Epithelial cell of proximal tubule (primary cell): Measurements from ENCODE around the gene PRR23E. TPM values are rescaled to one million over a fixed set of nuclear protein-coding genes. Genes with fewer than 3 reads are reported as not detected.

Experiments used
- DNase-seq: peaks from one replicate; pipeline ENCODE4 v3.0.0-alpha.2; 2011; ENCODE audit warnings: low read depth
- H3K4me3 ChIP-seq: 2 replicates; pipeline ENCODE4 v1.5.1; 2011; ENCODE audit warnings: low read depth, mild to moderate bottlenecking, low read length
- total RNA-seq: library from RNA; depleted of rRNA; stranded (reverse); fragments of >200 nt; gene quantifications from 2 replicates; pipeline ENCODE4 v1.2.3, GENCODE V29; 2015
- TF ChIP-seq, protein P1 (sequence below): conservative IDR thresholded peaks from 2 replicates; pipeline ENCODE4 v1.5.1; 2012; ENCODE audit warnings: low read depth, mild to moderate bottlenecking, low read length

The PRR23E gene
- total RNA-seq, 1 donor from 2014 or later: not detected

DNA sequence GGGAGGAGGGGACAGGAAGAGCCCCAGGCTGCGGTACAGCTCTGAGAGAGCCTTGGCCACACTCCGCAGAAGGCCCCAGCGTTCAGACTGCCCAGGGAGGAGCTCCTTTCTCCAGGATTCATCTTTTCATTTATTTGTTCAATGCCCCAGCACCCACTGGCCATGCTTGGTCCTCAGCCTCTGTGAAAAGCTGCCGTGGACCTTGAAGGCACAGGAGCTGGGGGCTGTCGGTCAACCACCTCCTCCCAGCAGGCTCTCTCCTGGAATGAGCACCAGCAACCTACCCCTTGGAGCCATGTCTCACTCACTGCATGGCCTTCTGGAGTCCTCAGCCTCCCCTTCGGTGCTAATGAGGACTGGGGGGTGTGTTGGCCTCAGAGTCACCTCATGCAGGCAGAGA, 21.6 kb upstream of the PRR23E start:
- H3K4me3 ChIP-seq: no peak overlapping the region
- TF ChIP-seq, protein P1, sequence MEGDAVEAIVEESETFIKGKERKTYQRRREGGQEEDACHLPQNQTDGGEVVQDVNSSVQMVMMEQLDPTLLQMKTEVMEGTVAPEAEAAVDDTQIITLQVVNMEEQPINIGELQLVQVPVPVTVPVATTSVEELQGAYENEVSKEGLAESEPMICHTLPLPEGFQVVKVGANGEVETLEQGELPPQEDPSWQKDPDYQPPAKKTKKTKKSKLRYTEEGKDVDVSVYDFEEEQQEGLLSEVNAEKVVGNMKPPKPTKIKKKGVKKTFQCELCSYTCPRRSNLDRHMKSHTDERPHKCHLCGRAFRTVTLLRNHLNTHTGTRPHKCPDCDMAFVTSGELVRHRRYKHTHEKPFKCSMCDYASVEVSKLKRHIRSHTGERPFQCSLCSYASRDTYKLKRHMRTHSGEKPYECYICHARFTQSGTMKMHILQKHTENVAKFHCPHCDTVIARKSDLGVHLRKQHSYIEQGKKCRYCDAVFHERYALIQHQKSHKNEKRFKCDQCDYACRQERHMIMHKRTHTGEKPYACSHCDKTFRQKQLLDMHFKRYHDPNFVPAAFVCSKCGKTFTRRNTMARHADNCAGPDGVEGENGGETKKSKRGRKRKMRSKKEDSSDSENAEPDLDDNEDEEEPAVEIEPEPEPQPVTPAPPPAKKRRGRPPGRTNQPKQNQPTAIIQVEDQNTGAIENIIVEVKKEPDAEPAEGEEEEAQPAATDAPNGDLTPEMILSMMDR: no peak
- no peak for DNase-seq

DNA sequence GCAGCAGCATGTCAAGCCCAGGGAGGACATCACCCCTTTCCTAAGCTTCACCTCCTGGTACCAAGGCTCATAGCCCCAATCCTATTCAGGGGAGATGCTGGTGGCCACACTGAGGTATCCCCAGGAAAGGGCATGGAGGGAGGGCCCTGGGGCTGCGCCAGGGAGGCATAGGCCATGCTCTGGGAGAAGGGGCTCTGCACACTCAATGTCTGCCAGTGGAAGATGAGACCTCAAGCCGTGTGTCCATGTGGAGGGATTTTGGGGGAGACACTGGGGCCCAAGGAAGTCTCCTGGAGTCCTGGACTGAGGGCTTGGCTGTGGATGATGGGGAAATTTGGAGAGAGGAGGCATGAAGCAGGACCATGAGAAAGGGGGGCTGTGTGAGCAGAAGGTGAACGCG, 21.2 kb upstream of the PRR23E start:
- DNase-seq: no peak
- no peak overlapping the region for H3K4me3 ChIP-seq
- TF ChIP-seq, protein P1: no peak

GRCh38 chr3:127172211-127172610, 20.7 kb upstream of the PRR23E start:
- no peak overlapping the region for H3K4me3 ChIP-seq
- TF ChIP-seq, protein P1: no peak
- DNase-seq: no peak

GRCh38 chr3:127172781-127173515, 20.0 kb upstream of the PRR23E start:
- TF ChIP-seq, protein P1: no peak
- no peak overlapping the region for H3K4me3 ChIP-seq
- no peak for DNase-seq

DNA sequence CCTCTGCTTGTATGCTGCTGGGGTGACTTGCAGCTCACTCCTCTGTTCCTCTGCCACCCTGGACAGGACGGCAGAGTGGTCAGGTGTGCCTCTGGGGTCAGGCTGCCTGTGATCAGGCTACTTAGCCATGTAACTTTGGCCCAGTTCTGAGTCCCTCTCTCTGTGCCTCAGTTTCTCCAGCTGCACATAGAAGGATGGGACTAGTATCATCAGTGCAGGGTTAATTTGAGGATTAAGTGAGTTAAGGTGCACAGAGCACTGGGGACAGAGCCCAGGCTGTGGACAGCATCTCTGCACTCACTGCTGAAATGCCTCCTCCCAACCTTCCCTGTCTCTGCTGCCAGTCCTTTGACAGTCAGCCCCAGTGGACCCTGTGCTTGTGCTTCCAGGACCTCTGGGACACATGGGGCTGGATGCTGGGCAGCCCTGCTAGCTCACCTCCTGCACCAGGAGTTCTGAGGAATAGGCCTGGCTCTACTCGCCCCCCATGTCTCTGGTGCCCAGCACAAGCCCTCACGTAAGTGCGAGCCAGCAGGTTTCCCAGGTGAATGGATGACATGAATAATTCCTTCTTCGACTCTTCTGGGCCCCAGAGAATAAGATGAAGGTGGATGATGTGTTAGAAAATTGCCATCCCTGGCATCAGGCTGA, 19.3 kb upstream of the PRR23E start:
- TF ChIP-seq, protein P1: no peak
- H3K4me3 ChIP-seq: no peak overlapping the region
- DNase-seq: no peak

DNA sequence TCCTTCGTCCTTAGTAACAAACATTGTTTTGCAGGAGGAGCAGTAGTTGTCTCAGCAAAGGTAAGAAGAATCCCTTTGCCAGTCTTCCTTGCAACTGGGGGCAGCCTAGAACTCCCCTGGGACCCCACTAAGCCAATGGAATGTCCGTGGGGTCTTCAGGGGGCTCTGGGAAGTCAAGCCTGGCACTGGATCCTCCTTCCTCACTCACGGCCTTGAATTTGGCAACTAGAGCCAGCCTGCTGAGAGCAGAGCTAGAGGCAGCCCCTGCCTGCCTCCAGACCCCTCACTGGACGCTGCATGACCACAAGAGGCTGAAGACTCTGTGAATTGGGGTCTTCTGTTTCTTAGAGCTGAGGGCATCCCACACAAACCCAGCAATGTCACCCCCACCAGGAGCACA, 18.6 kb upstream of the PRR23E start:
- no peak for DNase-seq

More for the DNA sequence above, 18.6 kb upstream of the PRR23E start:
- TF ChIP-seq, protein P1: no peak
- H3K4me3 ChIP-seq: no peak overlapping the region
